Adipocyte (in vitro differentiated cells): ENCODE data around the gene PCSK5.
A peak's percentile ranks its signal among the peaks of the same experiment; 100 is the strongest.

ENCODE experiments used
- DNase-seq: peaks from one replicate; pipeline ENCODE4 v3.0.0-alpha.2; 2015; ENCODE audit warnings: low read depth
- H3K27me3 ChIP-seq: replicated peaks from 2 replicates; pipeline ENCODE4 v1.7.0; 2013; ENCODE audit warnings: mild to moderate bottlenecking, low read length, moderate library complexity; ENCODE audit not compliant: control insufficient read depth, insufficient read depth
- H3K36me3 ChIP-seq: 2 replicates; pipeline ENCODE4 v1.7.0; 2013; ENCODE audit warnings: low read length, mild to moderate bottlenecking, moderate library complexity; ENCODE audit not compliant: control insufficient read depth, insufficient read depth, severe bottlenecking
- H3K4me1 ChIP-seq: 2 replicates; pipeline ENCODE4 v1.7.0; 2013; ENCODE audit warnings: mild to moderate bottlenecking, low read length, moderate library complexity; ENCODE audit not compliant: control insufficient read depth, insufficient read depth
- H3K4me3 ChIP-seq: 2 replicates; pipeline ENCODE4 v1.7.0; 2013; ENCODE audit warnings: mild to moderate bottlenecking, low read length, moderate library complexity
- H3K9ac ChIP-seq: 2 replicates; pipeline ENCODE4 v1.7.0; 2013; ENCODE audit warnings: mild to moderate bottlenecking, low read length, moderate library complexity
- H3K9me3 ChIP-seq: 2 replicates; pipeline ENCODE4 v1.7.0; 2013; ENCODE audit warnings: mild to moderate bottlenecking, low read length, moderate library complexity; ENCODE audit not compliant: control insufficient read depth

Gene PCSK5

GRCh38 chr9:75927356-75927755 is 36.9 kb downstream of the PCSK5 start:
- H3K27me3 ChIP-seq = no peaks in the 10 kb centered on the region
- no peak for DNase-seq
- H3K4me1 ChIP-seq = peaks cover 24% of the 10 kb centered on the region
- no peak overlapping the region for H3K9ac ChIP-seq
- H3K36me3 ChIP-seq = no peaks in the 10 kb centered on the region
- H3K4me3 ChIP-seq = no peak overlapping the region
- no peaks in the 10 kb centered on the region for H3K9me3 ChIP-seq

- Histone ChIP-seq H3K9ac (no peak overlapping the region), H3K4me3 (no peak overlapping the region), H3K27me3 (no peaks in the 10 kb centered on the region), H3K36me3 (peaks cover 11% of the 10 kb centered on the region), H3K9me3 (no peaks in the 10 kb centered on the region), H3K4me1 (peaks cover 28% of the 10 kb centered on the region)
- no peak for DNase-seq
These were observed 39.7 kb downstream of the PCSK5 start for GRCh38 chr9:75930190-75930589.

GRCh38 chr9:75930730-75931321 is 40.4 kb downstream of the PCSK5 start:
- peaks cover 34% of the 10 kb centered on the region for H3K4me1 ChIP-seq
- H3K27me3 ChIP-seq = no peaks in the 10 kb centered on the region
- peak; percentile 48 for DNase-seq
- H3K9me3 ChIP-seq = no peaks in the 10 kb centered on the region
- peak overlapping the region; percentile 18 for H3K4me3 ChIP-seq
- H3K36me3 ChIP-seq = peaks cover 11% of the 10 kb centered on the region
- no peak overlapping the region for H3K9ac ChIP-seq

- DNase-seq = no peak
- Histone ChIP-seq H3K27me3 (no peaks in the 10 kb centered on the region), H3K4me3 (no peak overlapping the region), H3K36me3 (peaks cover 18% of the 10 kb centered on the region), H3K4me1 (peaks cover 24% of the 10 kb centered on the region), H3K9me3 (no peaks in the 10 kb centered on the region), H3K9ac (no peak overlapping the region)
These were observed 43.5 kb downstream of the PCSK5 start for GRCh38 chr9:75933982-75934381.

GRCh38 chr9:75935591-75935990 is 45.1 kb downstream of the PCSK5 start:
- H3K27me3 ChIP-seq = no peaks in the 10 kb centered on the region
- DNase-seq = no peak
- no peak overlapping the region for H3K4me3 ChIP-seq
- H3K9me3 ChIP-seq = no peaks in the 10 kb centered on the region
- peaks cover 23% of the 10 kb centered on the region for H3K4me1 ChIP-seq
- no peak overlapping the region for H3K9ac ChIP-seq
- peaks cover 19% of the 10 kb centered on the region for H3K36me3 ChIP-seq

- DNase-seq = no peak
- no peak overlapping the region for H3K9ac ChIP-seq
- no peaks in the 10 kb centered on the region for H3K9me3 ChIP-seq
- no peak overlapping the region for H3K4me3 ChIP-seq
- H3K36me3 ChIP-seq = peaks cover 30% of the 10 kb centered on the region
- H3K4me1 ChIP-seq = peaks cover 13% of the 10 kb centered on the region
- H3K27me3 ChIP-seq = no peaks in the 10 kb centered on the region
These were observed 47.2 kb downstream of the PCSK5 start for GRCh38 chr9:75937521-75938258.

- DNase-seq = no peak
- H3K36me3 ChIP-seq = peaks cover 24% of the 10 kb centered on the region
- H3K9me3 ChIP-seq = no peaks in the 10 kb centered on the region
- no peak overlapping the region for H3K9ac ChIP-seq
- no peaks in the 10 kb centered on the region for H3K27me3 ChIP-seq
- H3K4me3 ChIP-seq = no peak overlapping the region
- H3K4me1 ChIP-seq = peaks cover 13% of the 10 kb centered on the region
These were observed 48.5 kb downstream of the PCSK5 start for GRCh38 chr9:75938946-75939345.

GRCh38 chr9:75939536-75940111 is 49.2 kb downstream of the PCSK5 start:
- Histone ChIP-seq H3K36me3 (peaks cover 20% of the 10 kb centered on the region), H3K9ac (no peak overlapping the region), H3K4me3 (no peak overlapping the region), H3K9me3 (no peaks in the 10 kb centered on the region), H3K27me3 (no peaks in the 10 kb centered on the region), H3K4me1 (peaks cover 13% of the 10 kb centered on the region)
- DNase-seq = no peak

GRCh38 chr9:75941066-75941465 is 50.6 kb downstream of the PCSK5 start:
- H3K36me3 ChIP-seq = peaks cover 20% of the 10 kb centered on the region
- DNase-seq = no peak
- no peaks in the 10 kb centered on the region for H3K9me3 ChIP-seq
- no peaks in the 10 kb centered on the region for H3K27me3 ChIP-seq
- H3K4me1 ChIP-seq = peaks cover under 1% of the 10 kb centered on the region
- H3K4me3 ChIP-seq = no peak overlapping the region
- no peak overlapping the region for H3K9ac ChIP-seq

GRCh38 chr9:75941577-75942311 is 51.3 kb downstream of the PCSK5 start:
- peaks cover 20% of the 10 kb centered on the region for H3K36me3 ChIP-seq
- H3K4me1 ChIP-seq = no peaks in the 10 kb centered on the region
- H3K27me3 ChIP-seq = no peaks in the 10 kb centered on the region
- H3K9ac ChIP-seq = no peak overlapping the region
- H3K4me3 ChIP-seq = no peak overlapping the region
- no peaks in the 10 kb centered on the region for H3K9me3 ChIP-seq
- no peak for DNase-seq

GRCh38 chr9:75946766-75947165 is 56.3 kb downstream of the PCSK5 start:
- Histone ChIP-seq H3K4me1 (no peaks in the 10 kb centered on the region), H3K9me3 (no peaks in the 10 kb centered on the region), H3K36me3 (peaks cover 13% of the 10 kb centered on the region), H3K27me3 (no peaks in the 10 kb centered on the region), H3K4me3 (no peak overlapping the region), H3K9ac (no peak overlapping the region)
- DNase-seq = no peak
